Superior temporal gyrus (tissue), 1 donor: ENCODE results near the gene HOXA4.

Experiments
- DNase-seq: peaks from one replicate; pipeline ENCODE4 v3.0.0-alpha.2; 2016; ENCODE audit errors: extremely low spot score

Gene HOXA4

DNA sequence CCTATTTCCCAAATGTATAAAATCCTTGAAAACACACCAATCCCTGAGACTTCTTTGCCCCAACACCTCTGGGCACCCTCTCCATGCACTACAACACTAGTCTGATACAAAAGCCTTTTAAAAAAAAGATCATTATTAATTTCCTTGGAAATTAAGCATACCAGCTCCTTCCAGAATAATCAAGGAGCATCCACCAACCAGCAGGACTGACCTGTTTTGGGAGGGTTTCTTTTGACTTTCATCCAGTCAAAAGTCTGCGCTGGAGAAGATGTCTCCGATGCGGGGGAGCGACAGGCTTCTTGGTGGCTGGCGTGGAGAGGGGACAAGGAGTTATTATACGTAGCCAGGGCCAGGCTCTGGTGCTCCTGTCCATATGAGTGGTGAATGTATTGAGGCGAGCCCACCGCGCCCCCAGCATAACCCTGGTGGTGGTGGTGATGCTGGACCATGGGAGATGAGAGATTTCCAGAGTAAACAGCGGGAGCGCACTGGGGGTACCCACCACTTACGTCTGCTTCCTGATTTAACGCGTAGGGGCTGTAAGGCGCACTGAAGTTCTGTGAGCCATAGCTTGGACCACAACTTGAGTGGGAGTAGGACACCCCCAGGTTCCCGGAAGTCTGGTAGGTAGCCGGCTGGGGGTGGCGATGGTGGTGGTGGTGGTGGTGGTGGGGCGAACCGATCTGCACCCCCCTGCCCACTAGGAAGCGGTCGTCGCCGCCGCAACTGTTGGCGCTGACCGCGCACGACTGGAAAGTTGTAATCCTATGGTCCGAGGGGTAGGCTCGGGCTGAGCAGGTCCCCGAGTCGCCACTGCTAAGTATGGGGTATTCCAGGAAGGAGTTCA lies 35.3 kb downstream of the HOXA4 start:
- no peak for DNase-seq

GRCh38 chr7:27094304-27095049 lies 36.1 kb downstream of the HOXA4 start:
- no peak for DNase-seq

- no peak for DNase-seq
These were observed 37.2 kb downstream of the HOXA4 start for GRCh38 chr7:27093184-27093895.

DNA sequence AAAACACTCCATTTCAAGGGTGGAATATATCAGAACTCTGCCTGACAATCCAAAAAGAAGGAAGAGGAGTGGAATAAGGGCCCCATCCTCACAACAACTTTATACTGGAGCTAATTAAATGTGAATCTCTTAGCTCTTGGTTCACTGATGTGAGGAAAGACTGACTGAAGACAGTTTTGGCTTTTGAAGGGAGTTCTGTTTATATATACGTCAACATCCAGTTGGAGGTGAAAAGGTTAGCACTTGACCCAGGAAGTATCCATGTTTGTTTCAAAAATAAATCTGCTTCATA lies 37.8 kb downstream of the HOXA4 start:
- DNase-seq = no peak

DNA sequence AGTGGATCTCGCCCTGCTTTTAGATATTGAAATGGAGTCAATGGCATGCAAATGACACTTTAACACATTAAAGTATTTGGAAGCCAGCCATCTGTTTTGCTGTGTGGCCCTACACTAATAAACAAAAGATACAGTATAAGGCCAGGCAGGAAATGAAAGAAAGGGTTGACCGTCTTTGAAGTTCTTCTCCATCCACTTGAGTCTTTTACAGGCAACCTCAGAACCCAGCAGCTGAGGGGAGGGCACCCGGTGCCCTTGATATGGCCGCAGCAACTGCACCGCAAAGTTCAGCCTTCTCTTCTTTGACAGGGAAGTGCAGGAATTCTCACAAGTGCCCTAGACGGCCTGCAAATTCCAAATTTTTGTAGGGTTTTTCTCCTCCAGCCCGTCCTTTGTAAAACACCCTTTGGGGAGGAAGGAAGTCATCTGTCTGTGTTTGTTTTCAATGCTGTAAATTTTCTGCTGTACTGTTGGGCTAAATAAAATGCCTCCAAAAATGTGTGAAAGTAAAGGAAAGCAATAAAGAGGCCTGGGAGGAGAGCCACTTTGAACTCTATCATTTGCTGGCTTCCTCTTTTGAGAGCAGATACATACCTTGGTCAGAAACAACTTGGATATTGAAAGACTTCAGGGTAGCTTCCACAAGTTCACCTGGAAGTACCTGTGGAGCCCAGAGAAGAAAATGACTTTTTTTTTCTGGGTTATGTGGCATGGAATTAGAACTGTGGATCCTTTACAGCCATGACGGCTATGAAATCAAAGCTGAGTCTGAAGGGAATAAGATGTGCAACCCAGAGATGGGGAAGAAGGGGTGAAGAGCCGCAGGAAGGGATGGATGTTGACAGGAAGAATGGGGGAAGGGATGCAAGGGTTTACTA lies 38.4 kb downstream of the HOXA4 start:
- DNase-seq = no peak

- DNase-seq = no peak
These were observed 39.5 kb downstream of the HOXA4 start for GRCh38 chr7:27091105-27091504.

DNA sequence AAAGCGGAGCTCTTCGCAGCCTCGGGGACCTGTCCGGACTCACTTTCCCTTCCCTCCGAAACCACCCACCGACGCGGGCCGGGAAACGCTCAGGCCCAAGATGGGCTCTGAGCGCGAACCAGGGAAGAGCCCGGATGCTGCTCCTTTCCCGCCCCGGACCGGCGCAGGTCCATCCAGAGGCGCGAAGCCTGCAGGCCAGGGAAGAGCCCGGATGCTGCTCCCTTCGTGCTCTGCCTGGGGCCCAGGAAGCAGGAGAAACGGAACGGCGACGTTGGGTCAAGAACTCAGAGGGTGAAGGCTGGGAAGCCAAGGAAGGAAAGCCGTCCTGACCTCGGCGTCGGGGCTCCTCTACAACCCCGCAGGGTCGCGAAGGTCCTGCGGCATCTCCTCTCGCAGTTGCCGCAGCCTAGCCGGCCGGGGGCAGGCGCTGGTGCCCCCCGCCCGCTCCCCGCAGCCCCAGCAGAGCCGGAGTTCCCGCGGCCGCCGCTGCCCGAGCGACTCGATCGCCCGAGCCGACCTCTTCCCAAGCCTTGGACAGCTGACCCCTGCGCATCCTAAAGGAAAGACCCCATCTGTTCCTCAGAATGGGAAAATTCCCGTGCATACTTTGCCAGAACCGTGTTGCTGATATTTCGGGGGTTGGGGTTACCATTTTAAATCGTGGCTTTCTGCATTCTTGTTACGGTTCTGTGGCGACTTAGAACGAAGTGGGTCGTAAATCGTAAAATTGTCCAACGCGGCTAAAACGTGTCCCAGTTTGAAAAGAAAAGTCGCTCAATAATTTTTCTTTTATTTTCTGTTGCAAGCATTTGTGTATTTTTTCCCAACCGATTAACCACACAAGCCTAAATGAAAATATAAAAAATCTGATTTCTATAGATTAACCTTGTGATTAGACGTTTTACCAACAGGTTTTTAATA lies 42.3 kb downstream of the HOXA4 start:
- no peak for DNase-seq

GRCh38 chr7:27083646-27084045 lies 46.9 kb downstream of the HOXA4 start:
- no peak for DNase-seq

DNA sequence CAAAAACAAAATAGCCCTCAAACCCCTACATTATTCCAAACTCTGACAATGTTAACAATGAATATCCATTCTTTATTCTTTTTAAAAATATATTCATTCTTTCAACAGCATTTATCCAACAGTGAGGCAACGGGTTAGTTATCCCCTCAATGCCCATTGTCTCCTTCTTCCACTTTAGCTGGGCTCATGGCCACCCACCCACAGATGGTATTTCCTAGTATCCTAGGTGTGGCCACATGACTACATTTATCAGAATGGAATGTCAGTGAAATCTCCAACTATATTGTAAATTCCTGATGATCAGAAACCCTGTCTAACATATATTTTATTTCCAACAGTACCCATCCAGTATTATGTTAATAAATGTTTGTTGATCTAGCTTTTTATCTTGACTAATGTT lies 48.4 kb downstream of the HOXA4 start:
- no peak for DNase-seq

GRCh38 chr7:27080844-27081436 lies 49.6 kb downstream of the HOXA4 start:
- DNase-seq = no peak

- DNase-seq = no peak
These were observed 51.2 kb downstream of the HOXA4 start for GRCh38 chr7:27079234-27079975.

DNA sequence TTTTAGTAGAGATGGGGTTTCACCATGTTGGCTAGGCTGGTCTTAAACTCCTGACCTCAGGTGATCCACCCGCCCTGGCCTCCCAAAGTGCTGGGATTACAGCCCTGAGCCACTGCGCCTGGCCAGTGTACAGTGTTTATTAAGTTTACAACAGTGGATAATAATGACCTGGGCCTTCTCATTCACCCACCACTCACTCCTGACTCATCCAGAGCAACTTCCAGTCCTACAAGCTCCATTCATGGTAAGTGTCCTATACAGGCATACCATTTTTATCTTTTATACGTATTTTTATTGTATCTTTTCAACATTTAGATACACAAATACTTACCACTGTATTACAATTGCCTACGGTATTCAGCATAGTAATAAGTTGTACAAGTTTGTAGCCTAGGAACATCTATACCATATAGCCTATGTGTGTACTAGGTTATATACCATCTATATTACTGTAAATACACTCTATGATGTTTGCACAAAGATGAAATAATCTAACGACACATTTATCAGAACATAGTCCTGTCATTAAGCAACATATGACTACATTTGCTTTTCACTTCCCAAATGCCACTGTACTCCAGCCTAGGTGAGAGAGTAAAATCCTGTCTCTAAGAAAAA lies 51.8 kb downstream of the HOXA4 start:
- DNase-seq = no peak
